ENCODE data around the gene PLXDC2.

GRCh38 chr10:20033476-20033875 is 217.2 kb downstream of the PLXDC2 start:
- no peak for TF ChIP-seq CTCF (IDR thresholded peaks at IDR 0.05; ENCODE audit: poor library complexity)
- no peak for TF ChIP-seq EZH2 (IDR thresholded peaks at IDR 0.05; ENCODE audit: borderline replicate concordance)
- no peak for TF ChIP-seq EZH2phosphoT487 (IDR thresholded peaks at IDR 0.05; ENCODE audit: low read depth, severe bottlenecking, unreplicated experiment)

Measured in hepatocyte (in vitro differentiated cells).